ENCODE data around the gene DUSP1.

Gene DUSP1

GRCh38 chr5:172719211-172719610 is 51.8 kb downstream of the DUSP1 start:
- no peak for DNase-seq

GRCh38 chr5:172718527-172719114 is 52.4 kb downstream of the DUSP1 start:
- no peak for DNase-seq
